Effector memory CD4-positive, alpha-beta T cell (primary cell): Measurements from ENCODE around the gene TFPI.

Source experiments
- DNase-seq, 3 donors: peaks; one replicate each; pipeline ENCODE4 v3.0.0-alpha.2; 2020
- H3K27ac ChIP-seq: 2 replicates; pipeline ENCODE4 v1.7.0; 2013; ENCODE audit warnings: mild to moderate bottlenecking, low read length, moderate library complexity; ENCODE audit not compliant: insufficient read depth, poor library complexity, severe bottlenecking
- H3K27me3 ChIP-seq: replicated peaks from 2 replicates; pipeline ENCODE4 v1.7.0; 2013; ENCODE audit warnings: mild to moderate bottlenecking, low read length; ENCODE audit not compliant: insufficient read depth, control insufficient read depth, poor library complexity, severe bottlenecking
- H3K36me3 ChIP-seq: 2 replicates; pipeline ENCODE4 v1.7.0; 2013; ENCODE audit warnings: mild to moderate bottlenecking, low read length, moderate library complexity; ENCODE audit not compliant: control insufficient read depth, insufficient read depth
- H3K4me1 ChIP-seq: 2 replicates; pipeline ENCODE4 v1.7.0; 2013; ENCODE audit warnings: low read length, mild to moderate bottlenecking; ENCODE audit not compliant: control insufficient read depth, insufficient read depth, poor library complexity, severe bottlenecking
- H3K4me3 ChIP-seq: 2 replicates; pipeline ENCODE4 v1.7.0; 2013; ENCODE audit warnings: low read length, low read depth, mild to moderate bottlenecking; ENCODE audit not compliant: insufficient read depth, poor library complexity, severe bottlenecking
- H3K9me3 ChIP-seq: 2 replicates; pipeline ENCODE4 v1.7.0; 2013; ENCODE audit warnings: mild to moderate bottlenecking, low read length, moderate library complexity; ENCODE audit not compliant: control insufficient read depth
- total RNA-seq, 3 donors: gene quantifications; one replicate each; lab custom pipeline; 2026; lab: John Stamatoyannopoulos, UW

The TFPI gene
- total RNA-seq = 0 to 0.09 (median 0) reads per million in 3 donors

- H3K4me3 ChIP-seq = no peak within 1 kb of the TSS
- H3K36me3 ChIP-seq = no peaks in the 10 kb centered on the region
- H3K9me3 ChIP-seq = no peaks in the 10 kb centered on the region
- no peaks in the 10 kb centered on the region for H3K27me3 ChIP-seq
- no peak for DNase-seq
- no peak within 1 kb of the TSS for H3K27ac ChIP-seq
- H3K4me1 ChIP-seq = no peaks in the 10 kb centered on the region
Measured at GRCh38 chr2:187554011-187554703, at the start of gene TFPI. TSS of gene TFPI (minus strand) at chr2:187554435. CDS start at chr2:187503768, 50,667 bp downstream.

- H3K9me3 ChIP-seq = no peaks in the 10 kb centered on the region
- no peaks in the 10 kb centered on the region for H3K27me3 ChIP-seq
- H3K4me3 ChIP-seq = no peak overlapping the region
- no peak for DNase-seq
- H3K4me1 ChIP-seq = no peaks in the 10 kb centered on the region
- H3K27ac ChIP-seq = no peak overlapping the region
- no peaks in the 10 kb centered on the region for H3K36me3 ChIP-seq
Measured at GRCh38 chr2:187594801-187595200, 40.6 kb upstream of the TFPI start.

GRCh38 chr2:187593697-187594096 is 39.5 kb upstream of the TFPI start:
- H3K9me3 ChIP-seq = no peaks in the 10 kb centered on the region
- no peak for DNase-seq
- H3K36me3 ChIP-seq = no peaks in the 10 kb centered on the region
- no peak overlapping the region for H3K4me3 ChIP-seq
- H3K4me1 ChIP-seq = no peaks in the 10 kb centered on the region
- H3K27ac ChIP-seq = no peak overlapping the region
- no peaks in the 10 kb centered on the region for H3K27me3 ChIP-seq

GRCh38 chr2:187593098-187593497 is 38.9 kb upstream of the TFPI start:
- DNase-seq = no peak
- H3K4me1 ChIP-seq = no peaks in the 10 kb centered on the region
- H3K27ac ChIP-seq = no peak overlapping the region
- H3K9me3 ChIP-seq = no peaks in the 10 kb centered on the region
- H3K36me3 ChIP-seq = no peaks in the 10 kb centered on the region
- H3K4me3 ChIP-seq = no peak overlapping the region
- no peaks in the 10 kb centered on the region for H3K27me3 ChIP-seq

- Histone ChIP-seq H3K9me3 (no peaks in the 10 kb centered on the region), H3K36me3 (no peaks in the 10 kb centered on the region), H3K27me3 (no peaks in the 10 kb centered on the region), H3K4me3 (no peak overlapping the region), H3K4me1 (no peaks in the 10 kb centered on the region), H3K27ac (no peak overlapping the region)
- no peak for DNase-seq
Measured at GRCh38 chr2:187590175-187590574, 35.9 kb upstream of the TFPI start.

GRCh38 chr2:187586011-187586641 is 31.9 kb upstream of the TFPI start:
- Histone ChIP-seq H3K36me3 (no peaks in the 10 kb centered on the region), H3K4me3 (no peak overlapping the region), H3K27me3 (no peaks in the 10 kb centered on the region), H3K27ac (no peak overlapping the region), H3K4me1 (no peaks in the 10 kb centered on the region), H3K9me3 (no peaks in the 10 kb centered on the region)
- no peak for DNase-seq

- H3K4me1 ChIP-seq = no peaks in the 10 kb centered on the region
- no peak for DNase-seq
- no peak overlapping the region for H3K4me3 ChIP-seq
- H3K36me3 ChIP-seq = no peaks in the 10 kb centered on the region
- no peak overlapping the region for H3K27ac ChIP-seq
- no peaks in the 10 kb centered on the region for H3K27me3 ChIP-seq
- no peaks in the 10 kb centered on the region for H3K9me3 ChIP-seq
Measured at GRCh38 chr2:187581125-187581896, 27.1 kb upstream of the TFPI start.

- no peak for DNase-seq
- Histone ChIP-seq H3K27ac (no peak overlapping the region), H3K9me3 (no peaks in the 10 kb centered on the region), H3K4me1 (no peaks in the 10 kb centered on the region), H3K36me3 (no peaks in the 10 kb centered on the region), H3K27me3 (no peaks in the 10 kb centered on the region), H3K4me3 (no peak overlapping the region)
Measured at GRCh38 chr2:187580462-187581124, 26.4 kb upstream of the TFPI start.

GRCh38 chr2:187577310-187577709 is 23.1 kb upstream of the TFPI start:
- no peaks in the 10 kb centered on the region for H3K27me3 ChIP-seq
- no peak overlapping the region for H3K27ac ChIP-seq
- H3K36me3 ChIP-seq = no peaks in the 10 kb centered on the region
- H3K4me3 ChIP-seq = no peak overlapping the region
- no peak for DNase-seq
- H3K4me1 ChIP-seq = no peaks in the 10 kb centered on the region
- no peaks in the 10 kb centered on the region for H3K9me3 ChIP-seq
